ENCODE results near the gene DHH. TPM values are rescaled to one million over a fixed set of nuclear protein-coding genes. Genes with fewer than 3 reads are reported as not detected.

DHH gene
- total RNA-seq, 2 experiments from 2014 or later = 0.14 TPM; not detected in 1

- no peak overlapping the region for H3K4me3 Mint-ChIP-seq
- H3K9me3 Mint-ChIP-seq = no peaks in the 10 kb centered on the region
- no peak for DNase-seq
- no peak overlapping the region for H3K27ac Mint-ChIP-seq
- no peaks in the 10 kb centered on the region for H3K27me3 Mint-ChIP-seq
- ATAC-seq = no peak
- H3K4me1 Mint-ChIP-seq (ENCODE audit: low read depth) = no peaks in the 10 kb centered on the region
- intact Hi-C loops (cut with micrococcal nuclease) = no loop called here
- POLR2A ChIA-PET = interaction anchor here (0.6 to 1.9 kb wide), 5 partner anchors 8 to 50 kb away, joined by 3 to 5 read pairs (median 3); no protein-coding TSS in a partner anchor
- peaks cover 41% of the 10 kb centered on the region for H3K36me3 Mint-ChIP-seq (ENCODE audit: low read depth)
- TF ChIP-seq CTCF (IDR thresholded peaks at IDR 0.05) = no peak
- CTCF ChIA-PET = interaction anchor here (1.1 to 8.1 kb wide), 3 partner anchors 10 to 50 kb away, joined by 3 to 56 read pairs (median 9); no protein-coding TSS in a partner anchor
These were observed 56.7 kb downstream of the DHH start for GRCh38 chr12:49037947-49038237.

GRCh38 chr12:49037111-49037946 is 57.3 kb downstream of the DHH start:
- ATAC-seq = no peak
- POLR2A ChIA-PET = interaction anchor here (0.6 to 1.6 kb wide), 8 partner anchors 11 to 38 kb away, joined by 3 to 5 read pairs (median 3); partner anchors contain the start of gene DDN
- no peak for DNase-seq
- CTCF ChIA-PET = interaction anchor here (0.8 to 8.1 kb wide), 8 partner anchors 9 to 147 kb away, joined by 3 to 56 read pairs (median 4); partner anchors contain the start of gene RHEBL1
- H3K4me3 Mint-ChIP-seq = no peak overlapping the region
- intact Hi-C loops (cut with micrococcal nuclease) = no loop called here
- peaks cover 35% of the 10 kb centered on the region for H3K36me3 Mint-ChIP-seq (ENCODE audit: low read depth)
- no peaks in the 10 kb centered on the region for H3K27me3 Mint-ChIP-seq
- no peak for TF ChIP-seq CTCF (IDR thresholded peaks at IDR 0.05)
- H3K4me1 Mint-ChIP-seq (ENCODE audit: low read depth) = no peaks in the 10 kb centered on the region
- no peak overlapping the region for H3K27ac Mint-ChIP-seq
- no peaks in the 10 kb centered on the region for H3K9me3 Mint-ChIP-seq

Other genes starting within 250 kb of the DHH start
- gene DDX23, start 242.6 kb downstream of the DHH start, total RNA-seq = 10 to 100 TPM; 84.5 to 95.6 TPM
- gene RND1, start 228.9 kb downstream of the DHH start, total RNA-seq = 1 to 10 TPM; 2.3 to 3.2 TPM
- gene FKBP11, start 169.3 kb downstream of the DHH start, total RNA-seq = 100 to 1,000 TPM in 1 of 2 experiments, 10 to 100 TPM in 1; 96.2 to 100 TPM
- gene ARF3, start 137.3 kb downstream of the DHH start, total RNA-seq = 10 to 100 TPM; 58.3 to 67.6 TPM
- gene WNT10B, start 123.1 kb downstream of the DHH start, total RNA-seq = under 1 TPM; 0.72 to 0.92 TPM
- gene WNT1, start 116.5 kb downstream of the DHH start, total RNA-seq = not detected
- gene DDN, start 95.4 kb downstream of the DHH start, total RNA-seq = 1 to 10 TPM in 1 of 2 experiments, under 1 TPM in 1; 0.72 to 1.2 TPM
- gene PRKAG1, start 76.0 kb downstream of the DHH start, total RNA-seq = 10 to 100 TPM; 43.3 to 47.3 TPM
- gene KMT2D, start 34.0 kb downstream of the DHH start, total RNA-seq = 10 to 100 TPM; 57.5 to 62.3 TPM
- gene RHEBL1, start 24.8 kb downstream of the DHH start, total RNA-seq = 10 to 100 TPM; 18.5 to 19.8 TPM
- gene LMBR1L, start 16.0 kb upstream of the DHH start, total RNA-seq = 10 to 100 TPM; 43.5 to 50.9 TPM
- gene TUBA1B, start 36.6 kb upstream of the DHH start, total RNA-seq = 1,000 to 10,000 TPM; 2,169 to 2,181 TPM
- gene TUBA1A, start 94.3 kb upstream of the DHH start, total RNA-seq = 10 to 100 TPM; 70.6 to 71.2 TPM
- gene TUBA1C, start 170.3 kb upstream of the DHH start, total RNA-seq = 100 to 1,000 TPM; 237 to 240 TPM
- gene PRPH, start 200.3 kb upstream of the DHH start, total RNA-seq = not detected
- gene TROAP, start 228.5 kb upstream of the DHH start, total RNA-seq = 10 to 100 TPM; 46.6 to 52.6 TPM
- not detected for gene C1QL4, start 242.4 kb upstream of the DHH start, total RNA-seq

Data from activated CD8-positive, alpha-beta T cell treated with anti-CD3 and anti-CD28 coated beads for 36 hours (primary cell).